Urinary bladder (tissue), 4 donors: Measurements from ENCODE around the gene LCE2A. TPM values are rescaled to one million over a fixed set of nuclear protein-coding genes. Genes with fewer than 3 reads are reported as not detected.
"Not testable (repeated sequence)": the region's sequence is repeated elsewhere in the genome, so short reads cannot be mapped to it uniquely, and the experiment has no call there.

Source experiments
- DNase-seq: peaks from one replicate; pipeline ENCODE4 v3.0.0-alpha.2; 2015; ENCODE audit errors: extremely low spot score
- H3K27ac ChIP-seq: one replicate; pipeline ENCODE4 v1.5.1; 2013; ENCODE audit warnings: low read depth, mild to moderate bottlenecking, moderate library complexity
- H3K36me3 ChIP-seq: one replicate; pipeline ENCODE4 v1.6.1; 2013; ENCODE audit warnings: mild to moderate bottlenecking, moderate library complexity; ENCODE audit not compliant: insufficient read depth
- H3K4me1 ChIP-seq: one replicate; pipeline ENCODE4 v1.6.1; 2013; ENCODE audit warnings: mild to moderate bottlenecking, moderate library complexity; ENCODE audit not compliant: insufficient read depth
- H3K4me3 ChIP-seq: one replicate; pipeline ENCODE4 v1.5.1; 2013; ENCODE audit warnings: low read depth, low read length
- WGBS: extraction: QIAGEN DNeasy Blood & Tissue Kit; methylation state at CpG from one replicate; pipeline ENCODE4 v1.1.7; 2013; 5-methylcytosine and 5-hydroxymethylcytosine counted together
- polyA plus RNA-seq: library from polyadenylated mRNA; stranded (reverse); fragments of 200-250 nt; gene quantifications from one replicate; pipeline ENCODE4 v1.2.3, GENCODE V29; 2013
- total RNA-seq: library from RNA; depleted of rRNA; stranded (reverse); fragments of >200 nt; gene quantifications from one replicate; pipeline ENCODE4 v1.2.3, GENCODE V29; 2014
- donor health status: healthy with polysubstance abuse.
- donor health status: healthy.

The LCE2A gene
- total RNA-seq (not detected), polyA plus RNA-seq (not detected)

- Histone ChIP-seq H3K4me3 (no peak within 1 kb of the TSS), H3K36me3 (no peaks in the 10 kb centered on the region), H3K4me1 (no peaks in the 10 kb centered on the region), H3K27ac (no peak within 1 kb of the TSS)
- 50% methylated on average over 4 of the region's 4 CpGs for WGBS
- no peak for DNase-seq
Observed at GRCh38 chr1:152697701-152698600, at the start of gene LCE2A. LCE2A (plus strand) TSS chr1:152698345; CDS start chr1:152698902, 557 bp downstream.

- Histone ChIP-seq H3K27ac (no peak overlapping the region), H3K4me1 (no peaks in the 10 kb centered on the region), H3K36me3 (no peaks in the 10 kb centered on the region), H3K4me3 (no peak overlapping the region)
- DNase-seq = no peak
- WGBS = 30% methylated on average over 10 of the region's 10 CpGs
Observed at GRCh38 chr1:152654110-152654509, 44.0 kb upstream of the LCE2A start.

GRCh38 chr1:152656459-152656858 lies 41.7 kb upstream of the LCE2A start:
- DNase-seq = no peak
- WGBS = 77% methylated on average over 2 of the region's 2 CpGs
- no peaks in the 10 kb centered on the region for H3K4me1 ChIP-seq
- H3K4me3 ChIP-seq = no peak overlapping the region
- no peaks in the 10 kb centered on the region for H3K36me3 ChIP-seq
- H3K27ac ChIP-seq = no peak overlapping the region

- WGBS = 81% methylated on average over 4 of the region's 4 CpGs
Observed at GRCh38 chr1:152657677-152658076, 40.5 kb upstream of the LCE2A start.

GRCh38 chr1:152658649-152659048 lies 39.5 kb upstream of the LCE2A start:
- H3K36me3 ChIP-seq = no peaks in the 10 kb centered on the region
- no peak overlapping the region for H3K27ac ChIP-seq
- H3K4me3 ChIP-seq = no peak overlapping the region
- 96% methylated on average over 3 of the region's 3 CpGs for WGBS
- no peak for DNase-seq
- H3K4me1 ChIP-seq = no peaks in the 10 kb centered on the region

More at GRCh38 chr1:152657677-152658076, 40.5 kb upstream of the LCE2A start:
- Histone ChIP-seq H3K4me1 (no peaks in the 10 kb centered on the region), H3K4me3 (no peak overlapping the region), H3K27ac (no peak overlapping the region), H3K36me3 (no peaks in the 10 kb centered on the region)
- no peak for DNase-seq

- DNase-seq = no peak
- 57% methylated on average over 3 of the region's 3 CpGs for WGBS
Observed at GRCh38 chr1:152663098-152663497, 35.0 kb upstream of the LCE2A start, which contains the start of gene LCE2D. LCE2D (plus strand) TSS chr1:152663380; CDS start chr1:152664106, 726 bp downstream.

GRCh38 chr1:152666171-152666570 lies 32.0 kb upstream of the LCE2A start:
- not testable (repeated sequence) for H3K27ac ChIP-seq, DNase-seq, H3K4me1 ChIP-seq, H3K36me3 ChIP-seq, H3K4me3 ChIP-seq
- WGBS = 91% methylated on average over 1 of the region's 1 CpG

More at GRCh38 chr1:152663098-152663497, 35.0 kb upstream of the LCE2A start, which contains the start of gene LCE2D:
- Histone ChIP-seq H3K36me3 (no peaks in the 10 kb centered on the region), H3K4me1 (no peaks in the 10 kb centered on the region), H3K4me3 (no peak within 1 kb of the TSS), H3K27ac (no peak within 1 kb of the TSS)

- H3K36me3 ChIP-seq = no peaks in the 10 kb centered on the region
- H3K27ac ChIP-seq = no peak overlapping the region
- no peak for DNase-seq
- no peaks in the 10 kb centered on the region for H3K4me1 ChIP-seq
- H3K4me3 ChIP-seq = no peak overlapping the region
- WGBS = 84% methylated on average over 5 of the region's 5 CpGs
Observed at GRCh38 chr1:152667648-152668047, 30.5 kb upstream of the LCE2A start.

GRCh38 chr1:152673016-152673415 lies 25.1 kb upstream of the LCE2A start:
- no peak for DNase-seq
- Histone ChIP-seq H3K4me3 (no peak overlapping the region), H3K4me1 (no peaks in the 10 kb centered on the region), H3K27ac (no peak overlapping the region), H3K36me3 (no peaks in the 10 kb centered on the region)
- WGBS = 53% methylated on average over 2 of the region's 2 CpGs

- not testable (repeated sequence) for H3K36me3 ChIP-seq, H3K27ac ChIP-seq, DNase-seq, H3K4me3 ChIP-seq, H3K4me1 ChIP-seq
- 79% methylated on average over 3 of the region's 3 CpGs for WGBS
Observed at GRCh38 chr1:152674983-152675382, 23.2 kb upstream of the LCE2A start, which contains the start of gene LCE2C. LCE2C (plus strand) TSS chr1:152675279; CDS start chr1:152676016, 737 bp downstream.

GRCh38 chr1:152679459-152679858 lies 18.7 kb upstream of the LCE2A start:
- no peak for DNase-seq
- Histone ChIP-seq H3K36me3 (no peaks in the 10 kb centered on the region), H3K4me3 (no peak overlapping the region), H3K4me1 (no peaks in the 10 kb centered on the region), H3K27ac (no peak overlapping the region)
- 61% methylated on average over 6 of the region's 6 CpGs for WGBS

- H3K4me3 ChIP-seq = no peak overlapping the region
- WGBS = 68% methylated on average over 2 of the region's 2 CpGs
- no peak overlapping the region for H3K27ac ChIP-seq
- H3K4me1 ChIP-seq = no peaks in the 10 kb centered on the region
- H3K36me3 ChIP-seq = no peaks in the 10 kb centered on the region
- DNase-seq = no peak
Observed at GRCh38 chr1:152681616-152682015, 16.5 kb upstream of the LCE2A start.

GRCh38 chr1:152683846-152684245 lies 14.3 kb upstream of the LCE2A start:
- H3K27ac ChIP-seq = no peak overlapping the region
- H3K36me3 ChIP-seq = no peaks in the 10 kb centered on the region
- no peak for DNase-seq
- no peaks in the 10 kb centered on the region for H3K4me1 ChIP-seq
- no peak overlapping the region for H3K4me3 ChIP-seq

GRCh38 chr1:152685823-152686222 lies 12.3 kb upstream of the LCE2A start, which contains the start of gene LCE2B:
LCE2B (plus strand) TSS chr1:152686123; CDS start chr1:152686844, 721 bp downstream.
- not testable (repeated sequence) for H3K4me1 ChIP-seq, H3K4me3 ChIP-seq, DNase-seq, H3K36me3 ChIP-seq, H3K27ac ChIP-seq
- 70% methylated on average over 4 of the region's 4 CpGs for WGBS
